Cardiac muscle cell (in vitro differentiated cells and primary cell): ENCODE data around the gene APBA1. TPM values are rescaled to one million over a fixed set of nuclear protein-coding genes. Genes with fewer than 3 reads are reported as not detected.

Experiments used
- DNase-seq, 2 donors: peaks; one replicate each; pipeline versions ENCODE4 v3.0.0 to v3.0.0-alpha.2; 2010 to 2017; ENCODE audit warnings: low read depth in 1 of 2, low spot score in 1 of 2
- H3K27ac ChIP-seq: fragments of 200-600 bp; sonication (generic); 2 replicates; pipeline ENCODE4 v1.5.1; 2016
- H3K27me3 ChIP-seq: fragments of 200-600 bp; sonication (generic); 2 replicates; pipeline ENCODE4 v1.6.0; 2016; ENCODE audit warnings: control low read depth
- H3K36me3 ChIP-seq: fragments of 200-600 bp; sonication (generic); 2 replicates; pipeline ENCODE4 v1.5.1; 2016; ENCODE audit warnings: control low read depth
- H3K4me1 ChIP-seq: fragments of 200-600 bp; sonication (generic); 2 replicates; pipeline ENCODE4 v1.8.1; 2017; ENCODE audit warnings: low read depth, mild to moderate bottlenecking, mixed run types
- H3K4me3 ChIP-seq: fragments of 200-600 bp; sonication (generic); 2 replicates; pipeline ENCODE4 v1.5.1; 2016; ENCODE audit warnings: mild to moderate bottlenecking
- H3K9me3 ChIP-seq: fragments of 200-600 bp; sonication (generic); 2 replicates; pipeline ENCODE4 v1.5.1; 2017; ENCODE audit warnings: low read depth, mild to moderate bottlenecking, control low read depth
- polyA plus RNA-seq: library from polyadenylated mRNA; unstranded; fragments of >200 nt; fragmentation: Nextera tagmentation; extraction: Ambion mirVana; gene quantifications from 2 replicates; pipeline ENCODE4 v1.2.1, GENCODE V29; 2016
- total RNA-seq: library from RNA; depleted of rRNA; stranded (reverse); fragments of >200 nt; gene quantifications from 2 replicates; pipeline ENCODE4 v1.2.3, GENCODE V29; 2016
- TF ChIP-seq, protein P1 (sequence below): IDR thresholded peaks from 2 replicates; pipeline ENCODE4 v1.5.1; 2012; ENCODE audit warnings: low read depth, mild to moderate bottlenecking, low read length

The APBA1 gene
- total and polyA plus RNA-seq, 2 experiments from 2014 or later, result 0.93 to 2.4 TPM

DNA sequence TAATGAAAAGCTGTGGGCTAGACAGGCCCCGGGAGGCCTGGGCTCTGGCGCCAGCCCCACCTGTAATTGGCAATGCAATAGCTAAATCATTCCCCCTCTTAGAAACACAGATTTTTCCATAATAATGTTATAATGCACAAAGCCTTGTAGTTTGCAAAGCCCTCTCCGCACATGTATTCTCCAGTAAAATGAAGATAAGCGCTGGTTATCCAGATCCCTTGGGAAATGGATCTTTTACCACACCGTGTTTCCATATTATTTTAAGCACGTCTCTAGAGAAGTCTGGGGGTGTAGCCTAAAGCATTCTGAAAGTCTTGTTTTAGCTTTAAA lies 1.1 kb upstream of the APBA1 start:
- TF ChIP-seq, protein P1, sequence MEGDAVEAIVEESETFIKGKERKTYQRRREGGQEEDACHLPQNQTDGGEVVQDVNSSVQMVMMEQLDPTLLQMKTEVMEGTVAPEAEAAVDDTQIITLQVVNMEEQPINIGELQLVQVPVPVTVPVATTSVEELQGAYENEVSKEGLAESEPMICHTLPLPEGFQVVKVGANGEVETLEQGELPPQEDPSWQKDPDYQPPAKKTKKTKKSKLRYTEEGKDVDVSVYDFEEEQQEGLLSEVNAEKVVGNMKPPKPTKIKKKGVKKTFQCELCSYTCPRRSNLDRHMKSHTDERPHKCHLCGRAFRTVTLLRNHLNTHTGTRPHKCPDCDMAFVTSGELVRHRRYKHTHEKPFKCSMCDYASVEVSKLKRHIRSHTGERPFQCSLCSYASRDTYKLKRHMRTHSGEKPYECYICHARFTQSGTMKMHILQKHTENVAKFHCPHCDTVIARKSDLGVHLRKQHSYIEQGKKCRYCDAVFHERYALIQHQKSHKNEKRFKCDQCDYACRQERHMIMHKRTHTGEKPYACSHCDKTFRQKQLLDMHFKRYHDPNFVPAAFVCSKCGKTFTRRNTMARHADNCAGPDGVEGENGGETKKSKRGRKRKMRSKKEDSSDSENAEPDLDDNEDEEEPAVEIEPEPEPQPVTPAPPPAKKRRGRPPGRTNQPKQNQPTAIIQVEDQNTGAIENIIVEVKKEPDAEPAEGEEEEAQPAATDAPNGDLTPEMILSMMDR, result no peak
- no peaks in the 10 kb centered on the region for H3K9me3 ChIP-seq
- no peaks in the 10 kb centered on the region for H3K36me3 ChIP-seq
- peaks cover 37% of the 10 kb centered on the region for H3K27me3 ChIP-seq
- no peak for DNase-seq
- H3K4me3 ChIP-seq, result peak overlapping the region; percentile 46
- no peak overlapping the region for H3K27ac ChIP-seq
- peaks cover 5% of the 10 kb centered on the region for H3K4me1 ChIP-seq

DNA sequence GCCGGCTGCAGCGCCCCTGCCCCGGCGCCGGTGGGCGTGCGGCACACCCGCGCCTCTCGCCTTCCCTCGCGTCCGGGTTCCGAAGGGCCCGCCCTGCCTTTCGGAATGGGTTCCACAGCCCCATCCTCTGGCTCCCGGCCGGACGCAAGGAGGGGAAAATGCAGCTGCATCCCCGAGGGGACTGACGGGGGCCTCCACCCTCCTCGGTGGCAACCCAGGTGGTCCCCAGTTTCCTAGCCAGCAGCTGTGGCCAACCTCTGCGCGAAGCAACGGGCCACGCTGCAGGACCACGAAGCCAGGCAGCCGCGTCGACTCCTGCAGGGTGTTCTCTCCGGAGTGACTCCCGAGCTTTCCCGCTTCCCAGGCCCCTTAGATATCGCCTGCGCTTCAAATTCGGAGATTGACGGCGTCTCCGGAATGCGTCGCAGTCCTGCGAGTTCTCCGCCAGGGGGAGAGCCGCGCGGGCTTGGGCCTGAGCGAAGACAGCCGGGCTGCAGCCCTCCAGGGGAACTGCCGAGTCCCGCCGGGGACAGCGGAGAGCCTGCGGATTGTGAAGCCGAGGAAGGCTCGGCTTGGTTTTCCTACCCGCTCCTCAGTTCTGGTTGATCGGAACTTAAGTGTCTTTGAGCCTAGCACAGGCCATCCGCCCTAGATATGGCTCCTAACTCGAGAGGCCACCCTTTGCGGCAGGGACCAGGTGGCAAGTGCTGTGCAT lies 582 bp upstream of the APBA1 start:
- H3K4me1 ChIP-seq, result peaks cover 5% of the 10 kb centered on the region
- H3K27ac ChIP-seq, result no peak overlapping the region
- peaks cover 42% of the 10 kb centered on the region for H3K27me3 ChIP-seq
- no peaks in the 10 kb centered on the region for H3K9me3 ChIP-seq
- TF ChIP-seq, protein P1, result peak; percentile 87
- H3K36me3 ChIP-seq, result no peaks in the 10 kb centered on the region
- peak overlapping the region; percentile 46 for H3K4me3 ChIP-seq
- DNase-seq, result peak; percentile 88 to 92

DNA sequence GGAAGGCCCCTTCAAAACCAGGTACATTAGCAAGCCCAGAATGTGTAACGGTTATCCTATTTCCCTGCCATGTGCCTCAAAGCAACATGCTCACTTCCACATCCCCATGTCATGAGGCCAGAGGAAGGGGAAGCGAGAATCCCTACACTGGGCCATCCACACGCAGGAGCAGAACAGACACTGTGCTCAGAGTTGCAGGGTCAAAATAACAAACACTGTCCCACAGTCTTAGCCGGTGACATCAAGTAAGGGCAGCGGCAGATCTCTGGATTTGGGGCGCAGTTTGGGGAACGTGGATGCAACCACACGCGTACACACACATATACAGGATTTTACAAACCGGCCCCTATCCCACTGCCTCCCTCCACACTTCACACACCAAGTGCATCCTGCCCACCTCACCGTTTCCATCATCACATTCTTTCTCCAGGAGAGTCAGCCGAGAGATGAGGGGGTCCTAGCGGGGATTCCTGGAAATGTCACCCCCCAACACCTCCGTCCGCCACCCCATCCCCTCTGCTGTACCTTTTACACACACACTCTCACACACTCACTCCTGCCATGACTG lies 776 bp downstream of the APBA1 start:
- H3K27ac ChIP-seq, result no peak overlapping the region
- H3K4me3 ChIP-seq, result peak overlapping the region; percentile 46
- peaks cover 49% of the 10 kb centered on the region for H3K27me3 ChIP-seq
- TF ChIP-seq, protein P1, result no peak
- no peaks in the 10 kb centered on the region for H3K9me3 ChIP-seq
- no peak for DNase-seq
- peaks cover 5% of the 10 kb centered on the region for H3K4me1 ChIP-seq
- no peaks in the 10 kb centered on the region for H3K36me3 ChIP-seq

DNA sequence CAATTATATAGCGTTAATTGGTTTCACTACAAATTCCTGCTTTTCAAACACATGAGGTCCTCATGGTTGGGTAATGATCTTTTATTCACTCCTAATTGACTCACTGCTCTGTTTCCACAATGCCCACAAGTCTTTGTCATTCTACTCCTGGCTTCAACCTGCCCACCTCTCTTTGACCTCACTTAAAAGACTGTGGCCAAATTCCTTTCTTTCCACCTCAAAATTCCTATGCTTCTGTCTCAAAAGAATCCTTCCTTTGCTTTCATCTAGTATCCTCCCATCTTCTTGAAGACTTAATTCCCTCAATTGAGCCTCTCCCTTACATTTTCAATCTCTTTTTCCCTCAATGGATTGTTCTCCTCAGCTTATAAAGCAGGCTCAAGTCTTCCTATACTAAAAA lies 4.9 kb downstream of the APBA1 start:
- Histone ChIP-seq H3K27ac (no peak overlapping the region), H3K36me3 (no peaks in the 10 kb centered on the region), H3K4me1 (no peaks in the 10 kb centered on the region), H3K27me3 (peaks cover 52% of the 10 kb centered on the region), H3K9me3 (no peaks in the 10 kb centered on the region), H3K4me3 (no peak overlapping the region)
- no peak for DNase-seq
- TF ChIP-seq, protein P1, result no peak

DNA sequence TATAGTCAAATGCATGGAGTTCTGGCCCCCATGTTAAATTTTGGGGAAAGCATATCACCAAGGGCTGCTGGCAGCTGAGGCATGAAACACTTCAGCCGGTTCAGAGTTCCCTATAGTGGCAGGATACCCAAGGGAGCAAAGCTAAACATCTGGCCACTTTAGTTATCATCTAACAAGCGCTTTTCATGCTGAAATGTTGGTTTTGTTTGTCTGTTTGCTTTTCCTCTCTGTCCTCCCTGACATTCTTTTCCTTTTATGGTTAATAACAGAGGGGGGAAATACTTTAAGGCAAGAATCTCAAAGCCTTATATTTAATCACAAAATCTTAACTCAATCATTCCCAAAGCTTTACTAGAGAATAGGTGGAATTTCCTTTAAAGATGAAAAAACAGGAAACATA lies 11.9 kb downstream of the APBA1 start:
- Histone ChIP-seq H3K4me3 (no peak overlapping the region), H3K9me3 (no peaks in the 10 kb centered on the region), H3K27ac (no peak overlapping the region), H3K27me3 (no peaks in the 10 kb centered on the region), H3K36me3 (no peaks in the 10 kb centered on the region), H3K4me1 (no peaks in the 10 kb centered on the region)
- TF ChIP-seq, protein P1, result no peak
- DNase-seq, result no peak
